Endothelial cell (in vitro differentiated cells): ENCODE measurements around the gene OR4E2. TPM values are rescaled to one million over a fixed set of nuclear protein-coding genes. Genes with fewer than 3 reads are reported as not detected.
"Not testable (repeated sequence)": the region's sequence is repeated elsewhere in the genome, so short reads cannot be mapped to it uniquely, and the experiment has no call there.

Source experiments
- DNase-seq: peaks from one replicate; pipeline ENCODE4 v3.0.0; 2021; ENCODE audit warnings: low spot score
- H3K27ac Mint-ChIP-seq: one replicate; pipeline ENCODE4 v1.8.0; 2021; ENCODE audit warnings: mixed read lengths, inconsistent platforms; ENCODE audit not compliant: unreplicated experiment
- H3K27me3 Mint-ChIP-seq: one replicate; pipeline ENCODE4 v1.8.0; 2021; ENCODE audit warnings: mild to moderate bottlenecking, moderate library complexity, mixed read lengths, inconsistent platforms; ENCODE audit not compliant: unreplicated experiment
- H3K36me3 Mint-ChIP-seq: one replicate; pipeline ENCODE4 v1.8.0; 2021; ENCODE audit warnings: mild to moderate bottlenecking, low read depth, mixed read lengths, inconsistent platforms; ENCODE audit not compliant: unreplicated experiment
- H3K4me1 Mint-ChIP-seq: one replicate; pipeline ENCODE4 v1.8.0; 2021; ENCODE audit warnings: mild to moderate bottlenecking, mixed read lengths, inconsistent platforms; ENCODE audit not compliant: unreplicated experiment
- H3K4me3 Mint-ChIP-seq: one replicate; pipeline ENCODE4 v1.8.0; 2021; ENCODE audit warnings: mild to moderate bottlenecking, mixed read lengths, inconsistent platforms; ENCODE audit not compliant: unreplicated experiment
- H3K9me3 Mint-ChIP-seq: one replicate; pipeline ENCODE4 v1.8.0; 2021; ENCODE audit warnings: mixed read lengths, inconsistent platforms; ENCODE audit not compliant: unreplicated experiment
- total RNA-seq: library from RNA; stranded (reverse); fragmentation: NEBNext Ultra II Directional; extraction: Animal tissue kit (Norgen Biotek cat#: 25700); gene quantifications from one replicate; pipeline ENCODE4 v1.2.1, GENCODE V29; 2021; ENCODE audit not compliant: unreplicated experiment
- TF ChIP-seq, protein P1 (sequence below): fragments of 200-600 bp; sonication (generic); IDR thresholded peaks from one replicate; pipeline ENCODE4 v1.5.0; 2021; ENCODE audit warnings: antibody characterized with exemption; ENCODE audit not compliant: unreplicated experiment

OR4E2 gene
- total RNA-seq, 1 donor from 2014 or later = not detected

DNA sequence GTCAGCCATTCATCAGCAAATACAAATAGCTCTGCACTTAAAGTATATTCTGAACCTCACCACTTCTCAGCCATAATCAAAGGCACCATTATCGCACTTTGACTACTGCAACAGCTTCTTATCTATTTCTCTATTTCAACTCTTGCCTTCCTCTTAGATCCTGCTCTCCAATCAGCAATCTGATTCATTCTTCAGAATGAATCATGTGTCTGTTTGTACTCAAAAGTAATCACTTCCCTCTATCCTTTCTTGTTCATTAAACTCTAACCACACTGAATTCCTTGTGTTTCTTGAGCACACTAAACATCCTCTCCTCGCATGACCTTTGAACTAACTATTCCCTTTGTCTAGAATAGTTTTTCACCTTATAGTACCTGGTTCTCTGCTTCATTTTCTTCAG lies 32.8 kb downstream of the OR4E2 start:
- H3K27me3 Mint-ChIP-seq = no peaks in the 10 kb centered on the region
- no peak overlapping the region for H3K27ac Mint-ChIP-seq
- TF ChIP-seq, protein P1, sequence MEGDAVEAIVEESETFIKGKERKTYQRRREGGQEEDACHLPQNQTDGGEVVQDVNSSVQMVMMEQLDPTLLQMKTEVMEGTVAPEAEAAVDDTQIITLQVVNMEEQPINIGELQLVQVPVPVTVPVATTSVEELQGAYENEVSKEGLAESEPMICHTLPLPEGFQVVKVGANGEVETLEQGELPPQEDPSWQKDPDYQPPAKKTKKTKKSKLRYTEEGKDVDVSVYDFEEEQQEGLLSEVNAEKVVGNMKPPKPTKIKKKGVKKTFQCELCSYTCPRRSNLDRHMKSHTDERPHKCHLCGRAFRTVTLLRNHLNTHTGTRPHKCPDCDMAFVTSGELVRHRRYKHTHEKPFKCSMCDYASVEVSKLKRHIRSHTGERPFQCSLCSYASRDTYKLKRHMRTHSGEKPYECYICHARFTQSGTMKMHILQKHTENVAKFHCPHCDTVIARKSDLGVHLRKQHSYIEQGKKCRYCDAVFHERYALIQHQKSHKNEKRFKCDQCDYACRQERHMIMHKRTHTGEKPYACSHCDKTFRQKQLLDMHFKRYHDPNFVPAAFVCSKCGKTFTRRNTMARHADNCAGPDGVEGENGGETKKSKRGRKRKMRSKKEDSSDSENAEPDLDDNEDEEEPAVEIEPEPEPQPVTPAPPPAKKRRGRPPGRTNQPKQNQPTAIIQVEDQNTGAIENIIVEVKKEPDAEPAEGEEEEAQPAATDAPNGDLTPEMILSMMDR = no peak
- no peaks in the 10 kb centered on the region for H3K9me3 Mint-ChIP-seq
- no peak for DNase-seq
- no peaks in the 10 kb centered on the region for H3K4me1 Mint-ChIP-seq
- H3K36me3 Mint-ChIP-seq = no peaks in the 10 kb centered on the region
- H3K4me3 Mint-ChIP-seq = no peak overlapping the region

DNA sequence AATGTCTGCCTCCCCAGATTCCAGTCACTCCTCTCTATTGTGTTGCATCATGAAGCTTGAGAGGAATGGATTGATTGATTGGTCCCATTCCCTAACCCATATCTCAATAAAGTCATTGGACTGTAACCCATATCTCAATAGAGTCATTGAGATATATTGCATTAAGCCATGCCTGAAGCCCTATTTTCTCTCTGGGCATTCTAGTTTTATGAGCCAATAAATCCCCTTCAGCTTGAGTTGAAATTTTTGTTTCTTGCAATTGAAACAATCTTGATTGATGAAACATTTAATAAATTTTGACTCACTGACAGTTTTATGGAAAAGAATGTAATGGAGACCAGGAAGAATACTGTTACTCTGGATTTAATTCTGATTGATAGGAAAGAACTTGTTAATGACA lies 40.8 kb downstream of the OR4E2 start:
- Mint-ChIP-seq H3K4me3 (no peak overlapping the region), H3K27ac (no peak overlapping the region), H3K27me3 (peaks cover 2% of the 10 kb centered on the region), H3K9me3 (no peaks in the 10 kb centered on the region), H3K36me3 (no peaks in the 10 kb centered on the region), H3K4me1 (no peaks in the 10 kb centered on the region)
- no peak for DNase-seq
- TF ChIP-seq, protein P1 = no peak

DNA sequence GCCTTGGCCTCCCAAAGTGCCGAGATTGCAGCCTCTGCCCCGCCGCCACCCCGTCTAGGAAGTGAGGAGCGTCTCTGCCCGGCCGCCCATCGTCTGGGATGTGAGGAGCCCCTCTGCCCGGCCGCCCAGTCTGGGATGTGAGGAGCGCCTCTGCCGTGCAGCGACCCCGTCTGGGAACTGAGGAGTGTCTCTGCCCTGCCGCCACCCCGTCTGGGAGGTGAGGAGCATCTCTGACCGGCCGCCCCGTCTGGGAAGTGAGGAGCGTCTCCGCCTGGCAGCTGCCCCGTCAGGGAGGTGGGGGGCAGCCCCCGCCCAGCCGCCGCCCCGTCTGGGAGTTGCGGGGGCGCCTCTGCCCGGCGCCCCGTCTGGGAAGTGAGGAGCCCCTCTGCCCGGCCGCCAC lies 44.0 kb downstream of the OR4E2 start:
- H3K4me3 Mint-ChIP-seq, DNase-seq, H3K27ac Mint-ChIP-seq, H3K36me3 Mint-ChIP-seq, H3K9me3 Mint-ChIP-seq, H3K4me1 Mint-ChIP-seq, H3K27me3 Mint-ChIP-seq: not testable (repeated sequence)

DNA sequence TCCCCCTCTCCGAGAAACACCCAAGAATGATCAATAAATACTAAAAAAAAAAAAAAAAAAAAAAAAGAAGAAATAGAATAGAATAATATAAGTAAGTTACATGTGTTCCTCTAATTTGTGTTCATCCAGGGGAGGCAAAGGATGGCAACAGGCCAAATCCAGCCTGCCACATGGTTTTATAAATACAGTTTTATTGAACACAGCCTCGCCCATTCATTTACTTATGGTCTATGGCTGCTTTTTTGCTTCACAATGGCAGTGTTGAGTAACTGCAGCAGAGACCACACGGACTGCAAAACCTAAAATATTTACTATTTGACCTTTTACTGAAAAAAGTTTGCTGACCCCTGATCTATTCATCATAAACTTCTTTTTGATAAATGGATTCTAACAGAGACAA lies 44.9 kb downstream of the OR4E2 start:
- not testable (repeated sequence) for DNase-seq, H3K9me3 Mint-ChIP-seq, H3K4me1 Mint-ChIP-seq, H3K27me3 Mint-ChIP-seq, H3K36me3 Mint-ChIP-seq, H3K4me3 Mint-ChIP-seq, H3K27ac Mint-ChIP-seq

DNA sequence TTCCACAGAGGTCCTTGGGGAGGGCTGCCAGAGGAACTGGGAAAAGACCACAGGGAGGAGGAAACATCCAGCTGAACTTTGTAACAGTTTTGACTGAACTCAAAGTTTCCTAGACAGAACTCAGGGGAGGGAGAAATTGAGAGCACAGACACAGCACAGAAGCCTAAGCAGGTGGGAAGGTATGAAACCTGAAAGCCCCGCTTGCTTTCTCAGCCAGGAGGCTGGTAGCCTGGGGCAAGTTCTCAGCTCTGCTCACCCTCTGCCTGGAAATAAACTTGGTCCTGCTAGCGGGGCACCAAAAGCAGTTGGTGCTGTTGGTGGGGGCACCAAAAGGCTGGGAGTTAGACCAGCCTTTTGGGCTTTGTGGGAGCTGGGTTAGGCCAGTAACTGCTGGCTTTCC lies 45.9 kb downstream of the OR4E2 start:
- no peak for DNase-seq
- Mint-ChIP-seq H3K4me1 (no peaks in the 10 kb centered on the region), H3K4me3 (no peak overlapping the region), H3K9me3 (no peaks in the 10 kb centered on the region), H3K27me3 (peaks cover 2% of the 10 kb centered on the region), H3K36me3 (no peaks in the 10 kb centered on the region), H3K27ac (no peak overlapping the region)
- TF ChIP-seq, protein P1 = no peak

DNA sequence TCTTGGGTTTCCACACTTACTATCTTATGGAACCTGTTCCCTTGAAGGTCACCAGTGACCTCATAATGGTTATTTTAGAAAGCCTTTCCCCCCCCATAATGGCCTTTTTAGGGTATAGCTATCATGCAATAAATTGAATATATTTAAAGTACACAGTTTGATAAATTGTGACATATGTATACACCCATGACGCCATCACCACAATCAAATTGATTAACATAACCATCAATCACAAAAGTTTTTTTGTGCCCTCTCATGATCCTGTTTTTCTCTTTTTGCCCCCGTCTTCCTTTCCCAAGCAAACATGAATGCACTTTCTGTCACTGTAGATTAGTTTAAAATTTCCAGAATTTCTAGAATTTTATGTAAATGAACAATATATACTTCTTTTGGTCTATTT lies 48.7 kb downstream of the OR4E2 start:
- Mint-ChIP-seq H3K36me3 (no peaks in the 10 kb centered on the region), H3K9me3 (no peaks in the 10 kb centered on the region), H3K4me1 (no peaks in the 10 kb centered on the region), H3K4me3 (no peak overlapping the region), H3K27me3 (peaks cover 2% of the 10 kb centered on the region), H3K27ac (no peak overlapping the region)
- TF ChIP-seq, protein P1 = no peak
- DNase-seq = no peak
